NCI-H2081 treated with DMSO at 0.1 percent for 48 hours (cell line): Measurements from ENCODE around the gene FAM151A.
"Not testable (repeated sequence)": the region's sequence is repeated elsewhere in the genome, so short reads cannot be mapped to it uniquely, and the experiment has no call there.

Experiments
- DNase-seq: peaks from one replicate; lab custom pipeline; 2025; lab: John Stamatoyannopoulos, UW

The FAM151A gene

GRCh38 chr1:54636461-54637446 is 13.4 kb upstream of the FAM151A start:
- DNase-seq = not testable (repeated sequence)

GRCh38 chr1:54635804-54636203 is 12.5 kb upstream of the FAM151A start:
- DNase-seq = not testable (repeated sequence)

- DNase-seq = no peak
These were observed 3.9 kb upstream of the FAM151A start for GRCh38 chr1:54627196-54627595.

- no peak for DNase-seq
These were observed 1.4 kb upstream of the FAM151A start for GRCh38 chr1:54624466-54625464.

GRCh38 chr1:54619749-54620148 is 3.6 kb downstream of the FAM151A start:
- no peak for DNase-seq

- DNase-seq = no peak
These were observed 7.6 kb downstream of the FAM151A start for GRCh38 chr1:54615531-54616279.

- no peak for DNase-seq
These were observed 8.8 kb downstream of the FAM151A start for GRCh38 chr1:54614563-54614962.

- no peak for DNase-seq
These were observed 9.3 kb downstream of the FAM151A start for GRCh38 chr1:54614024-54614423.

GRCh38 chr1:54611621-54612020 is 11.7 kb downstream of the FAM151A start:
- no peak for DNase-seq

GRCh38 chr1:54610601-54611580 is 12.4 kb downstream of the FAM151A start:
- no peak for DNase-seq

GRCh38 chr1:54610048-54610447 is 13.3 kb downstream of the FAM151A start:
- no peak for DNase-seq

- DNase-seq = no peak
These were observed 13.9 kb downstream of the FAM151A start for GRCh38 chr1:54609301-54609921.

- no peak for DNase-seq
These were observed 14.6 kb downstream of the FAM151A start for GRCh38 chr1:54608566-54609230.

- no peak for DNase-seq
These were observed 15.3 kb downstream of the FAM151A start for GRCh38 chr1:54607821-54608565.

GRCh38 chr1:54606990-54607325 is 16.4 kb downstream of the FAM151A start:
- DNase-seq = no peak

- DNase-seq = peak; percentile 32
These were observed 17.0 kb downstream of the FAM151A start for GRCh38 chr1:54606096-54606989.

- peak; percentile 67 for DNase-seq
These were observed 18.6 kb downstream of the FAM151A start for GRCh38 chr1:54604572-54605370.
